Cardiac muscle cell (in vitro differentiated cells and primary cell): ENCODE results near the gene LRIT1. TPM values are rescaled to one million over a fixed set of nuclear protein-coding genes. Genes with fewer than 3 reads are reported as not detected.

Experiments
- DNase-seq, 2 donors: peaks; one replicate each; pipeline versions ENCODE4 v3.0.0 to v3.0.0-alpha.2; 2010 to 2017; ENCODE audit warnings: low read depth in 1 of 2, low spot score in 1 of 2
- H3K27ac ChIP-seq: fragments of 200-600 bp; sonication (generic); 2 replicates; pipeline ENCODE4 v1.5.1; 2016
- H3K27me3 ChIP-seq: fragments of 200-600 bp; sonication (generic); 2 replicates; pipeline ENCODE4 v1.6.0; 2016; ENCODE audit warnings: control low read depth
- H3K36me3 ChIP-seq: fragments of 200-600 bp; sonication (generic); 2 replicates; pipeline ENCODE4 v1.5.1; 2016; ENCODE audit warnings: control low read depth
- H3K4me1 ChIP-seq: fragments of 200-600 bp; sonication (generic); 2 replicates; pipeline ENCODE4 v1.8.1; 2017; ENCODE audit warnings: low read depth, mild to moderate bottlenecking, mixed run types
- H3K4me3 ChIP-seq: fragments of 200-600 bp; sonication (generic); 2 replicates; pipeline ENCODE4 v1.5.1; 2016; ENCODE audit warnings: mild to moderate bottlenecking
- H3K9me3 ChIP-seq: fragments of 200-600 bp; sonication (generic); 2 replicates; pipeline ENCODE4 v1.5.1; 2017; ENCODE audit warnings: low read depth, mild to moderate bottlenecking, control low read depth
- CTCF ChIP-seq: IDR thresholded peaks from 2 replicates; pipeline ENCODE4 v1.5.1; 2012; ENCODE audit warnings: low read depth, mild to moderate bottlenecking, low read length
- polyA plus RNA-seq: library from polyadenylated mRNA; unstranded; fragments of >200 nt; fragmentation: Nextera tagmentation; extraction: Ambion mirVana; gene quantifications from 2 replicates; pipeline ENCODE4 v1.2.1, GENCODE V29; 2016
- total RNA-seq: library from RNA; depleted of rRNA; stranded (reverse); fragments of >200 nt; gene quantifications from 2 replicates; pipeline ENCODE4 v1.2.3, GENCODE V29; 2016

The LRIT1 gene
- total and polyA plus RNA-seq, 2 experiments from 2014 or later = not detected

GRCh38 chr10:84226616-84227015, 14.7 kb downstream of the LRIT1 start:
- Histone ChIP-seq H3K27me3 (peaks cover 3% of the 10 kb centered on the region), H3K9me3 (no peaks in the 10 kb centered on the region), H3K27ac (no peak overlapping the region), H3K4me1 (no peaks in the 10 kb centered on the region), H3K36me3 (no peaks in the 10 kb centered on the region), H3K4me3 (no peak overlapping the region)
- TF ChIP-seq CTCF = no peak
- no peak for DNase-seq

GRCh38 chr10:84225427-84226173, 15.7 kb downstream of the LRIT1 start, which contains the start of gene LRIT2:
LRIT2 (minus strand) TSS chr10:84225544; CDS start chr10:84225520, 24 bp downstream.
- no peak for TF ChIP-seq CTCF
- H3K9me3 ChIP-seq = no peaks in the 10 kb centered on the region

GRCh38 chr10:84224411-84225028, 16.8 kb downstream of the LRIT1 start:
- peak in 1 of 2 donors; percentile 84 for DNase-seq
- Histone ChIP-seq H3K36me3 (no peaks in the 10 kb centered on the region), H3K9me3 (no peaks in the 10 kb centered on the region), H3K4me3 (no peak overlapping the region), H3K27ac (no peak overlapping the region), H3K4me1 (no peaks in the 10 kb centered on the region), H3K27me3 (peaks cover 3% of the 10 kb centered on the region)
- no peak for TF ChIP-seq CTCF

More at GRCh38 chr10:84225427-84226173, 15.7 kb downstream of the LRIT1 start, which contains the start of gene LRIT2:
- Histone ChIP-seq H3K27me3 (peaks cover 3% of the 10 kb centered on the region), H3K4me1 (no peaks in the 10 kb centered on the region), H3K36me3 (no peaks in the 10 kb centered on the region), H3K27ac (no peak within 1 kb of the TSS), H3K4me3 (no peak within 1 kb of the TSS)
- DNase-seq = no peak

- DNase-seq = no peak
- H3K4me3 ChIP-seq = no peak overlapping the region
- H3K9me3 ChIP-seq = no peaks in the 10 kb centered on the region
- no peak for TF ChIP-seq CTCF
- peaks cover 3% of the 10 kb centered on the region for H3K27me3 ChIP-seq
- no peaks in the 10 kb centered on the region for H3K4me1 ChIP-seq
- H3K27ac ChIP-seq = no peak overlapping the region
- H3K36me3 ChIP-seq = no peaks in the 10 kb centered on the region
Observed at GRCh38 chr10:84221916-84222315, 19.4 kb downstream of the LRIT1 start.

- H3K4me1 ChIP-seq = no peaks in the 10 kb centered on the region
- no peak overlapping the region for H3K4me3 ChIP-seq
- no peak overlapping the region for H3K27ac ChIP-seq
- H3K36me3 ChIP-seq = no peaks in the 10 kb centered on the region
- TF ChIP-seq CTCF = no peak
- peaks cover 3% of the 10 kb centered on the region for H3K27me3 ChIP-seq
- no peak for DNase-seq
- H3K9me3 ChIP-seq = no peaks in the 10 kb centered on the region
Observed at GRCh38 chr10:84217746-84218145, 23.6 kb downstream of the LRIT1 start.
